ENCODE results near the gene AGAP3.

AGAP3 gene

DNA sequence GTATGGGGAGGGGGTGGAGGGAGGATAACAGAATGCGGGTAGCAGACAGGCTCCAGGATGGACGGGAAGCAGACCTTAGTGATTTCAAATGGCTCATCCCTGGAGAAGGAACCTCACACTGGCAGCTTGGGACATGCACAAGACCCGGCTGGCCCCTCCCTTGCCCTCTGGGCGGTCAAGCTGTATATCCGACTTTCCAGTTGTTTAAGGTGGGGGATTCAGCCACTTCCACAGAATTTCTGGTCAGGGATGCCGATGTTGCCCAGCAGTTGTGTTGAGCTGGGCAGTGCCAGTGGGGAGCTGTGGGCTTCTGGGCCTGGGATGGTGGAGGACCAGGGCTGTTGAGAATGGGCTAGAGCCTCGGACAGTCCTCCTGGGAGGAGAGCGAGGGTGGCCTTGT lies 42.4 kb downstream of the AGAP3 start:
- TF ChIP-seq POLR2A (IDR thresholded peaks at IDR 0.05; ENCODE audit: low read length), result no peak
- no peak for TF ChIP-seq GATA1 (IDR thresholded peaks at IDR 0.05; ENCODE audit: low read depth, low read length)
- no peak for DNase-seq

DNA sequence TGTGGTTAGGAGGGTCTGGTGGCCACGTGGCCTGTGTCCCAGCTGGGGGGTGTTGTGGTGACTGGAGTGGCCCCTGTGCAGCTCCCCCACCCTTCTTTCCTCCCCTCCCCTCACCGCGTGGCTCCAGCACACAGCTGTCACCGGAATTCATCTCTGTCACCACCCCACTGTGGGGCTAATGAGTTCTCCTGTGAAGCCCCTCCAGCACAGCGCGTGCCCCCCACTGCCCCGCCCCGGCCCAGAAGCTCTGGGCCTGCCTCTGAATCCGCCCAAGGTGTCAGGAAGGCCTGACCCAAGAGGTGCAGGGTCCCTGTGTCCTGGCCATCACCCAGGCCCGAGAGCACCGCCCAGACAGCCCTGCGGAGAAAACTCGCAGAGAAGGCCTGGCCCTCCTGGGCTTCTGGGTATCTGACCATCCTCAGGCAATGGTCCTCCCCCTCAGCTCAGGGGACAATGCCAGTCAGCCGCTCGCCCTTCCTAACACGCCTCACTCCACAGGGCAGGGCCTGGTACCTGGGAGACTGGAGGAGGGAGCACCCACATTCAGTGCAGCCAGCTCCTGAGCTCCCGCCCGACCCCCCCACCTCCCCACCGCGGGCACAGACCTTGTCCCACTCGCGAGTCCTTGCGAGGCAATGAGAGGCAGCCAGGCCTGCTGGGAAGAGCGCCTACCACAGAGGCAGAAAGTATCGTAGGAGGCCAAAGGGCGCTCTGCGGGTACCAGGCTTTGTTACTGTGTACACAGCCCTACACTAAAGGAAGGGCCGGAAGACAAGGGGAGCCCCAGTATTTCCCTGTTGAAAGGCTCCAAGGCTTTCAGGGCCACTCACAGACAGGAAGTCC lies 43.1 kb downstream of the AGAP3 start:
- no peak for DNase-seq
- no peak for TF ChIP-seq GATA1 (IDR thresholded peaks at IDR 0.05; ENCODE audit: low read depth, low read length)
- no peak for TF ChIP-seq POLR2A (IDR thresholded peaks at IDR 0.05; ENCODE audit: low read length)

DNA sequence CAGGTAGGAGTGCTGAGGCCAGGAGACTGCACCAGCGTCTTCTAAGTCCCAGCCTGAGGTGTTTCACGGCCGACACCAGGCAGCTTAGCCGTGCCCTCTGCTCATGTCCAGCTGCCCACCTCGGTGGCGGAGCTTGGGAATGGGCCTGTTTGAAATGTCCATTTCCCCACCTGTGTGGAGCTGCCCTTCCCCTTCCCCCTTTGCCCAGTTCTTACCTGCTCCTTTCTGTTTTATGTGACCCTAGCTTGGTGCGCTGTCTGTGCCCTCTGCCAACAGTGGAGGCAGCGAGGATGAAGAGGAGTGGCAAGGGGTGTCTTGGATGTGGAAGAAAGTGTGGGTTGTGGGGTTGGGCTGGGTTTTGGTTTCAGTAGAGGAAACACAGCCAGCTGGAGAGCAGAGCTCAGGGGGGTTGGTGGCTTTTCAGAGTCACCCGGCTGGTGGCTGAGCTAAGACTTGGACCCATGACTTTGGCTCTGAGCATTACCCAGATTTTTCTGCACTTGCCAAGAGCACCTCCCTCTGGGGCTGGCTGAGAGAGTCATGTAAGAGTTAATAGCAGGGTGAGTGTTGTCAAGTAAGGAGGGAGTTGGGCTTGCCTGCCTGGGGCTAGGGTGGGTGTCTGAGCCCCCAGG lies 43.8 kb downstream of the AGAP3 start:
- no peak for DNase-seq
- TF ChIP-seq GATA1 (IDR thresholded peaks at IDR 0.05; ENCODE audit: low read depth, low read length) (no peak), POLR2A (IDR thresholded peaks at IDR 0.05; ENCODE audit: low read length) (no peak)

DNA sequence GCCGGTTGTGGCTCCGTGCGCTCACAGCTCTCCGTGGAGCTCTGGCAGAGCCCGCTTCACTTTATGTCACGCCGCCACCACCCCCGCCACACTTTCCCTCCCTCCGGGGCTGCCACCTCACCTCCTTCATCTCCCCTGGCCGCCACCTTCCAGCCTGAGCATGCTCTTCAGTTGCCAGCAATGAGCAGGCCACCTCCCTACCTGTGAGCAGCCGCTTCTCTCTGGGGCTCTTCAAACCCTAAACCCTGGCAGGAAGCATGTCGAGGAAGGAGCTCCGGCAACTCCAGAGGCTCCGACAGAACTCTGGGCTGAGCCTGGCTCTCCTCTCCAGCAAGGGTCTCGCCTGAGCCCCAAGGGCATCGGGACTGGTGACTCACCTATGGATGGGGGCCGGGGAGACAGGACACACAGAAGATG lies 44.5 kb downstream of the AGAP3 start:
- no peak for TF ChIP-seq GATA1 (IDR thresholded peaks at IDR 0.05; ENCODE audit: low read depth, low read length)
- TF ChIP-seq POLR2A (IDR thresholded peaks at IDR 0.05; ENCODE audit: low read length), result no peak

DNA sequence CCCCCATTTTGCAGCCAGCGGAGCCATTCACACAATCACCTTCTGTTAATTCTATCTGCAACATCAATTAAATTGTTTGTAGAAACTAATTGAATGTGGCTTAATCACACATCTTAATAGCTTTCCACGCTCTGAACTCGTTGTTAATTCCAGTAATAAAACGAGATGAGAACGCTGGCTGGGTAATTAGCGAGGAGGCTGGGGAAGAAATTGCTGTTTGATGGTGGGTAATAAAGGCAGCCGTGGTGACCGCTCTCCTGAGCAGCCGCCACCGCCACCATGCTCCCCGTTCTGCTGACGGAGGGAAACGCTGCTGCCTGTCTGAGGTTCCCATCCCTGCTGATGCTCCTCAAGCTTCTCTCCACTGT lies 44.9 kb downstream of the AGAP3 start:
- DNase-seq, result no peak
- no peak for TF ChIP-seq GATA1 (IDR thresholded peaks at IDR 0.05; ENCODE audit: low read depth, low read length)
- no peak for TF ChIP-seq POLR2A (IDR thresholded peaks at IDR 0.05; ENCODE audit: low read length)

More for the DNA sequence above, 44.5 kb downstream of the AGAP3 start:
- no peak for DNase-seq

DNA sequence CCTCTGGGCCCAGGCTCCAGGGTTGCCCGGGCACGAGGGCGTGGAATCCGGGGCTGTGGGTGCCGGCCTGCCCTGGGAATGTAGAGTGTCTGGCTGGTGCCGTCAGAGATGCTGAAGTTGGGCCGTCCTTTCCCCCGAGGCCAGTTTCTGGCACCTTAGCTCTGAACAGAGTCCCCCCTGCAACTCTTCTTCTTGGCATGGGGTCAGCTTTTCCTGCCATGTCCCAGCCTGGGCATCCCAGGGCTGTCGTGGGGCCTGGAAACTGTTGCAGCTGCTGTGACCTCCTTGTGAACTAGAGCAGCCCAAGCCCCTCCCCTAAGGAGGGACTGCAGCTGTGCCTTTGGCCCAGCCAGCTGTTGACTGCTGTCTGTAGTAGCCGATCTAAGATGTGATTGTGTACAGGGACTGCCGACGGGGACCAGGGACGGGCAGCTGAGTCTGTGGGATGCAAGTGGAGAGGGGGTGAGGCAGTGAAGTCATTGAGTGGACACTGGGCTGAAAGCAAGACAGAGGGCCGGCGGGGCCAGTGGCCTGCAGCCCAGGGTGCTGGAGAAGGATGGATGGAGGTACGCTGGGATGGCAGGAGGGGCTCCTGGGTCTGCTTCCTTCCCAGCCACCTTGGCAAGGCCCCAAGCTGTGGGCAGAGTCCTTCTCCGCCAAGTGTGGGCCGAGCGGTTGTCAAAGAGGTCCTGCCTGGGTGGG lies 45.5 kb downstream of the AGAP3 start:
- no peak for DNase-seq
- no peak for TF ChIP-seq GATA1 (IDR thresholded peaks at IDR 0.05; ENCODE audit: low read depth, low read length)

DNA sequence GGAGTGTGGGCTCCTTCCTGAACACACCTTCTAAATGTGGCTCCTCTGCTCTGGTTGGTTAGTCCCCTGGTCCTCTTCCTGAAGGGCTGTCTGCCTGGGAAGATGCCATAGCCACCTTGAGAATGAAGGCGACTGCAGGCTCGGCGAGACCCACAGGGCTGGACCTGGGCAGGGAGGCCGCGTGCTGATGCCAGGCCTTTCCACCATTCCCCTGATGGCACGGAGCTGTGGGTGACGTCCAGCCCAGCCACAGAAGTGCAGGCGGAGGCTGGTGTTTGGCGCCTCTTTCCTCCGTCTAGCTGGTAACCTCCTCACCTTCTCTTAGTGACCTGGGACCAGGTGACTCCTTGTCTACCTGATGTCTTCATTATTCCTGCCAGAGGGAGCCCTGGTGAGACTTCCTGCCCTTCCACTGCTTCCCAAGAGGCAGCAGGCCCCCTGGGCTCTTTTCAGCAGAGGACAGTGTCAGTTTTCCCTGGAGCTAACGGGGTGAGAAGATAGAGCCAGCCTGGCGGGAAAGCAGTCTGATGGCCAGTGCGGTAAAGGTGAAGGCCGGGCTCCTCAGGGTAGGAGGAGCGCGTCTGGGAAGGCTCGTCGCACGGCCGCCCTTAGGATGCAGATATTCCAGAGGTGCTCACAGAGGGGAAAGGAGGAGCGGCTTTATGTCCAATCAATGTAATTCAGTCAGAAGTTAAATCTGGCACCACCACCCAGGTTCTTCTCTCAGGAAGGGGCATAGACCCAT lies 46.4 kb downstream of the AGAP3 start:
- no peak for DNase-seq
- TF ChIP-seq GATA1 (IDR thresholded peaks at IDR 0.05; ENCODE audit: low read depth, low read length) (no peak), POLR2A (IDR thresholded peaks at IDR 0.05; ENCODE audit: low read length) (no peak)

DNA sequence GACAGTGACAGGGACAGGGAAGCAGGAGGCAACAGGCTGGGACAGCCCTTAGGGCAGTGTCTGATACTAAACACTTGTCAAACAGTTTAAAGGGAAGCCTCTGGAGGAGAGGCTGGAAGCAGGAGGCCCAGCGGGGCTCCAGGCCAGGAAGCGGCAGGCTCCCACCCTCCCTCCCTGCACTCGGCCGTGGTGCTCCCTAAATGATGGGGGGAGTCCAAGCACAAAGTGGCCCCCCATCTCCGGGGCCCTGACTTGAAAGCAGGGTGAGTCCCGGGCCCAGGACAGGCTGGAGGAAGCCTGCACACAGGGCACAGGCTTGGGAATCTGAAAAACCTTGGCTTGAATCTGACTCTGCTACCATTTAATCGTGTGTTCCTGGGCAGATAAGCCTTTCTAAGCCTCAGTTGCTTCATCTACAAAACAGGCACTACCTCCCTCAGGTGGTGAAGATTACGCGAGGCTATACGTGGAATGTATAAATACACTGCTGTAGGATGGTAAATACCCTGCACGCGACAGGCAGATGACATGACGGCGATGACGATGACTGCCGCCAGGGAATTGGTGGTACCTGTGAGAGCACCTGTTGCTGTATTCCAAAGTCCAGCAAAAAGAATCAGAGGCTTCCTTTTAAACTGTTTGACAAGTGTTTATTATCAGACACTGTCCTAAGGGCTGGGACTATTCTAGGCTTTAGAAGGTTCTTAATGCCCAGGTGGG lies 47.2 kb downstream of the AGAP3 start:
- TF ChIP-seq POLR2A (IDR thresholded peaks at IDR 0.05; ENCODE audit: low read length) (no peak), GATA1 (IDR thresholded peaks at IDR 0.05; ENCODE audit: low read depth, low read length) (no peak)
- DNase-seq, result no peak

DNA sequence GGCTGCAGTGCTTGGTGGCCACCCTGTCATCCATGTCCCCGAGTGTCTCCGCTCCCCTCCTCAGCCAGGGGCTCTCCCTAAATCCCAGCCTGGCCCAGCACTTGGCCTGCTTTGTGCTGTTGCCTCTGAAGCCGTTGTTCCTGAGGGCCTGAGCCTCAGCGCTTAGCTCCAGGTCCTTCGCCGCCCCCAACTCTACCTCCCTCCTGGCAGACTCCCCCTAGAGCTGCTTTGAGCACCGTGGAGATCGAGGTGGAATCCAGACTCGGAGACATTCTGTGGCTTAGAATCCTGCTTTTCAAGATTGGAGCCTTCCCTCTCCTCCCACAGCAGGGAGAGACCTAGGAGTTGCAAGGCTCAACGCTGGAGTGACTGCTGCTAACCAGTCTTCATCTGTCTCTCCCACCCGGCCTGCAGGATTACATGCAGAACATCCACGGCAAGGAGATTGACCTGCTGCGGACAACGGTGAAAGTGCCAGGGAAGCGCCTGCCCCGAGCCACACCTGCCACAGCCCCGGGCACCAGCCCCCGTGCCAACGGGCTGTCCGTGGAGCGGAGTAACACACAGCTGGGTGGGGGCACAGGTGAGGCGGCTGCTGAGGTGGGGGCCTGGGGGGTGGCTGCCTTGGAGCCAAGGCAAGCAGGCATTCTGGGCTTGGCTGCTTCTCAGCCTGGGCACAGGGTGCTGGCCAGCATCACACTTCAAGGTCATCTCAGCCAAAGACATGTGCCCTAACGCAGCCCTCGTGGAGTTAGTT lies 47.9 kb downstream of the AGAP3 start:
- no peak for TF ChIP-seq GATA1 (IDR thresholded peaks at IDR 0.05; ENCODE audit: low read depth, low read length)
- TF ChIP-seq POLR2A (IDR thresholded peaks at IDR 0.05; ENCODE audit: low read length), result no peak
- no peak for DNase-seq

DNA sequence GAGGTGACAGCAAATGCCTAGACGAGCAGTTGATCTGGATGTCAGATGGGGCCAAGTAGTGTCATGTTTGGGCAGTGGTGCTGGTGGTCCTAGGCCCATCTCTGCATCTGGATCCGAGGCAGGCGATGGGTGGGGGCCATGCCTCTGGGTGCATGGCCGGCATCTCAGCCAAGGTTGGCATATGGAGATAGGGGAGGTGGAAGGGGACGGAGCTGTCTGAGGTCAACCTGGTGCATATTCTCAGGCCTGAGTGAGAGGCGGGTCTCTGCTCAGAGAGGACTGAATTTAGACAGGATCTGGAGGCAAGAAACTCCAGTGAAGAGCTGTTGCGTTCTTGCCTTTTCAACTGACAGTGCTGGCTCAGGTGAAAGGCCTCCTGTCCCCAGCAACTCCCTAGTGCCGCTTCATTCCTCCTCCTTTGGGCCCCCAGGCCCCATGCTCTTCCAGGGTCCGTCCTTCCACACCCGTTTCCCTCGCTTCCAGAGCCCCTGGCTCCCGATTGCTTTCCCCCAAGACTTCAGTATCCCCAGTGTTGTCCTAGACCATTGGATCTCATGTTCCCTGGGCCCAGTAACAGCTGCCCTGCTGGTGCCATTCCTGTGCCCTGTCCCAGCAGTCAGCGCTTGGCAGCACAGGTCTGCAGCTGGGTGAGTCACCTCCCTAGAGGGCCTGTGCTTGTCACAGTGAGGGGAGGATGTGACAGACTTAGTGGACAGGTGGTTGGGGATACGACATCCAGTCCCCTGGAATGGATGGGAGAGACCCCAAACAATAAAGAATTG lies 48.7 kb downstream of the AGAP3 start:
- TF ChIP-seq GATA1 (IDR thresholded peaks at IDR 0.05; ENCODE audit: low read depth, low read length) (no peak), POLR2A (IDR thresholded peaks at IDR 0.05; ENCODE audit: low read length) (no peak)
- DNase-seq, result no peak

DNA sequence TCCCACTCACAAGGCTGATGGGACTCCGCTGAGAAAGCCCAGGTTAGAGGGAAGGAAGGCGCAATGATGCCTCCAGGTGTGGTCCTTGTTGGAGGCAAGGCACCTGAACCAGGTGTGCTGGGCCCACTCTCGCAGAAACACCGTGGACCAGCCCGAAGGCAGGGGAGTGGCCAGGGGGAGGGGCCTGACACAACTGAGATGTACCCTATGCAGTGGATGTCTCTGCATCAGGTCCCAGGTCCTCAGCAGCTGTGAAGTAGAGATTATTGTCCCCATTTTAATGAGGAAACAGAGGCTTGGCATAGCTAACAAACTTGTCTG lies 49.2 kb downstream of the AGAP3 start:
- DNase-seq, result no peak
- TF ChIP-seq GATA1 (IDR thresholded peaks at IDR 0.05; ENCODE audit: low read depth, low read length), result no peak
- no peak for TF ChIP-seq POLR2A (IDR thresholded peaks at IDR 0.05; ENCODE audit: low read length)

Measured in erythroblast (primary cell).